Fibroblast of pulmonary artery (primary cell): Measurements from ENCODE around the gene SRGAP1.
A peak's percentile ranks its signal among the peaks of the same experiment; 100 is the strongest.
"Not testable (repeated sequence)": the region's sequence is repeated elsewhere in the genome, so short reads cannot be mapped to it uniquely, and the experiment has no call there.

ENCODE experiments used
- DNase-seq: peaks from one replicate; pipeline ENCODE4 v3.0.0-alpha.2; 2010; ENCODE audit warnings: low read depth
- H3K4me3 ChIP-seq: replicated peaks from 2 replicates; pipeline ENCODE4 v1.5.1; 2011; ENCODE audit warnings: low read depth, mild to moderate bottlenecking, control low read depth, low read length, moderate library complexity
- TF ChIP-seq, protein P1 (sequence below): IDR thresholded peaks from 2 replicates; pipeline ENCODE4 v1.5.1; 2011; ENCODE audit warnings: mild to moderate bottlenecking, control low read depth, low read length, inconsistent platforms; ENCODE audit errors: missing control alignments

Gene SRGAP1

DNA sequence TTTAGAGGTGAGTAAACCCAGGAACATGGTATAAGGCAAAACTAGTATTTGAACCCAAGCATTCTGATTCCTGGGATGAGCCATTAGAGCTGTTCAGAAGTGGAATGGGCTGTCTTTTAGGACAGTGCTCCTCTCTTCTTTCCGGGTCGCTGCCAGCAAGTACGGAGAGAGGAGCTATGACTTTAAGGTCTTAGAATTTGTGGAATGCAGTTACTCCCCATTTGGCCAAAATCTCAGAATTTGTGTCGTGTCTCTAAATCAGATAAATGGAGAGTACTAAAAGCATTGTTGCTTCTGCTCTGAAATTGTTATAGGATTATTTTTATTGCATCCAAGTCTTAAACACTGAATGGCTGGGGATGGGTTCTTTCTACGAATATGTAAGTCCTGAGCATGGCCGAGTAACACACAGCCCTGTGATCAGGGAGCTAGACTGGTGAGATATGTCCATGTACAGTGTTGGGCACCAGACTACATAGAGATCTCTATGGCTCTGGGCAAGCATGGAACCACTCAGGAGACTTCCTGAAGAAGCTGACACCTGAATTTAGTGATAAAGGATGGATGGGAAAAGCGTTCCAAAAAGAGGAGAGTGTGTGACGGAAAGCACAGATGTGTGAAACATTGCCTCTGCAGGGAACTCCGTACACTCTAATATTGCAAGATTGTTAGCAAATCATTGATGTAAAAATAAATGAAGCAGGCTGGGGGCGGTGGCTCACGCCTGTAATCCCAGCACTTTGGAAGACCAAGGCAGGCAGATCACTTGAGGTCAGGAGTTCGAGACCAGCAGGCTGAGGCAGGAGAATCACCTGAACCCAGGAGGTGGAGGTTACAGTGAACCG is 184.7 kb downstream of the SRGAP1 start:
- TF ChIP-seq, protein P1, sequence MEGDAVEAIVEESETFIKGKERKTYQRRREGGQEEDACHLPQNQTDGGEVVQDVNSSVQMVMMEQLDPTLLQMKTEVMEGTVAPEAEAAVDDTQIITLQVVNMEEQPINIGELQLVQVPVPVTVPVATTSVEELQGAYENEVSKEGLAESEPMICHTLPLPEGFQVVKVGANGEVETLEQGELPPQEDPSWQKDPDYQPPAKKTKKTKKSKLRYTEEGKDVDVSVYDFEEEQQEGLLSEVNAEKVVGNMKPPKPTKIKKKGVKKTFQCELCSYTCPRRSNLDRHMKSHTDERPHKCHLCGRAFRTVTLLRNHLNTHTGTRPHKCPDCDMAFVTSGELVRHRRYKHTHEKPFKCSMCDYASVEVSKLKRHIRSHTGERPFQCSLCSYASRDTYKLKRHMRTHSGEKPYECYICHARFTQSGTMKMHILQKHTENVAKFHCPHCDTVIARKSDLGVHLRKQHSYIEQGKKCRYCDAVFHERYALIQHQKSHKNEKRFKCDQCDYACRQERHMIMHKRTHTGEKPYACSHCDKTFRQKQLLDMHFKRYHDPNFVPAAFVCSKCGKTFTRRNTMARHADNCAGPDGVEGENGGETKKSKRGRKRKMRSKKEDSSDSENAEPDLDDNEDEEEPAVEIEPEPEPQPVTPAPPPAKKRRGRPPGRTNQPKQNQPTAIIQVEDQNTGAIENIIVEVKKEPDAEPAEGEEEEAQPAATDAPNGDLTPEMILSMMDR, result no peak
- no peak overlapping the region for H3K4me3 ChIP-seq
- DNase-seq, result peak; percentile 68

- DNase-seq, result no peak
- no peak overlapping the region for H3K4me3 ChIP-seq
- TF ChIP-seq, protein P1, result no peak
These were observed 185.7 kb downstream of the SRGAP1 start for GRCh38 chr12:64030155-64030554.

GRCh38 chr12:64034056-64034455 is 189.6 kb downstream of the SRGAP1 start:
- not testable (repeated sequence) for DNase-seq, H3K4me3 ChIP-seq

GRCh38 chr12:64034901-64035576 is 190.5 kb downstream of the SRGAP1 start:
- no peak for DNase-seq
- H3K4me3 ChIP-seq, result no peak overlapping the region
- TF ChIP-seq, protein P1, result no peak

GRCh38 chr12:64036414-64036813 is 191.9 kb downstream of the SRGAP1 start:
- no peak for DNase-seq
- H3K4me3 ChIP-seq, result no peak overlapping the region
- TF ChIP-seq, protein P1, result no peak

DNA sequence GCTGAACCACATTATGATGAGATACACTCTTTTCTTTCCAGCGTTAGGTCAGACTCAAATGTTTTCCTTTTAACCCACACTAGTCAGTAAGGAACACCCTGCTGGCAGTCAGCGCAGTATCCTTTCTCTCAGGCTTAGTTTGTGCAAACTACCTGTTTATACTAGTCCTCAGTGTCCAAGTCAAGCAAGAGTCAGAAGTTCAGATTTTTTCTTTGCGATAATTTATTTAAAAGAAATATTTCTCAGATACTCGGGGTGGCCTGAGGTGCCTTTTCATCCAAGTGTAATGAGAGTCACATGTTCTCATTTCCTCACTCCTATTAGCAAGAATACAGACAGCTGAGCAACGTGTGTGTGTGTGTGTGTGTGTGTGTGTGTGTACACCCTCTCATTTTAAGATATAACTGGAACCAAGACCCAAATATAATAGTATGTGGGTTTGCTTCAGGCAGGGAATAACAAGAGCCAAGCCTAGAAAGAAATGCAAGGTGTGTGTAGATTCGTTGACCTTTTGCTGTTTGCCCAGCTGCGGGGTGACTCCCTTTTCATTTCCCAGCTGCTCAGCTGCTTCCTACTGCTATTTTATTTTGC is 194.9 kb downstream of the SRGAP1 start:
- no peak overlapping the region for H3K4me3 ChIP-seq
- peak; percentile 49 for DNase-seq
- TF ChIP-seq, protein P1, result no peak

- peak; percentile 87 for DNase-seq
- H3K4me3 ChIP-seq, result peak overlapping the region; percentile 13
- TF ChIP-seq, protein P1, result no peak
These were observed 198.4 kb downstream of the SRGAP1 start for GRCh38 chr12:64042911-64043310.
